GM12801 (cell line): ENCODE data around the gene ALOX12.

ENCODE experiments used
- CTCF ChIP-seq: IDR thresholded peaks from one replicate; pipeline ENCODE4 v1.5.1; 2011; ENCODE audit warnings: control low read depth; ENCODE audit not compliant: insufficient read length; ENCODE audit errors: extremely low read depth

The ALOX12 gene

DNA sequence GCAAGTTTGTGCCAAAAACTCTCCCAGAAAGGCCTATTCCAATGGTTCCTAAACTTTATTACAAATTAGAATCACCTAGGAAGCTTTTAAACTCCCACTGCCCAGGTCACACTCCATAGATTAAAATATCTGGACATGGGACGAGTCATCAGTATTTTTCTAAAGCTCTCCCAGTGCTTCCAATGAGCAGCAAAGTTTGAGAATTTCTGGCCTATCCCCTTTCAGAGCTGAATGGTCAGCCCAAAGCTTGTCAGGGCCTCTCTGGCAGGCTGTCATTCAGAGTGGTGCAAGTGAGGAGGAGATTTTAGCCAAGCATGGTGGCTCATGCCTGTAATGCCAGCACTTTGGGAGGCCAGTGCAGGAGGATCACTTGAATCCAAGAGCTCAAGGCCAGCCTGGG is 29.4 kb downstream of the ALOX12 start:
- TF ChIP-seq CTCF, result no peak

GRCh38 chr17:7026471-7027115 is 30.7 kb downstream of the ALOX12 start:
- TF ChIP-seq CTCF, result no peak

GRCh38 chr17:7027335-7027734 is 31.5 kb downstream of the ALOX12 start:
- no peak for TF ChIP-seq CTCF

GRCh38 chr17:7029096-7029495 is 33.2 kb downstream of the ALOX12 start:
- no peak for TF ChIP-seq CTCF

- no peak for TF ChIP-seq CTCF
These were observed 33.8 kb downstream of the ALOX12 start for GRCh38 chr17:7029659-7030058.

- no peak for TF ChIP-seq CTCF
These were observed 39.2 kb downstream of the ALOX12 start for GRCh38 chr17:7034955-7035590.

DNA sequence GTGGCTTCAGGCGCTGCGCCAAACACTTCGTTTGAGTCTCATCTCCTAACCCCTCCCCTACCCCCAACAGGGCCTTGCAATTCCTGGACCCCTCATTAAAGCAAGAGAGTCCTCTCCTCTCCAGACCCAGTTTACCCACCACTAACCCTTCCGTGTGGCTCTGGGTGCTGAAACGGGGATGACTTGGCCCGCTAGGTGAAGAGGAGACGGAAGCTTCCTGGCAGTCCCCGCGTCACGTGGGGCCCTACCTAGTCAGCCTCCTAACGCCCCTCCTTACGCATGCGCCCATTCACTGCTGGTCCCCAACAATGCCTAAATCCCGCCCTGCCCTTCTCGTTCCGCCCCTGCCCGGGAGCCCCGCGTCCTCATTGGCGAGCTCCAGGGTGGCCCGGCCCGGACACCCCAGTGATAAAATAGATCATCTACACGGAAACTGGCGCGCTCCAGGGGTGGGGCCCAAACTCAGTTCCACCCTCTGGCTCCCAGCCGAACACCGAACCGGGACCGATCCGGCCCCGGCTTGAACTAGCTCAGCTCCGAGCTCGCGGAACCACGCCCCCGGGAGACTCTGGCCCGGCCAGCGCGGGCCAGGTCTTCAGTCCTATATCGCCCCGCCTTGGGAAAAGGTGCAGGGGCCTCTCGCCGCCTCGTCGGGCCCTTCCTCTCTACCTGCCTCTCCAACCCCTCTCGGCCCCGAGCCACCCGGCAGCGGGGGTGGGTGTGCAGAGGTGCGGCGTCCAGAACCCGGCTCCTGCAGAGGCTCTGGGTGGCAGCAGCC is 39.9 kb downstream of the ALOX12 start, which contains the start of gene SLC16A13:
Gene SLC16A13 (plus strand): TSS at position 425 of the 778 bp plus-strand sequence. CDS start 368 bp downstream, outside the sequence.
- TF ChIP-seq CTCF, result no peak
